ENCODE measurements around the gene SLC22A1.
"Not testable (repeated sequence)": the region's sequence is repeated elsewhere in the genome, so short reads cannot be mapped to it uniquely, and the experiment has no call there.

GRCh38 chr6:160090442-160091239 is 31.0 kb upstream of the SLC22A1 start:
- TF ChIP-seq CTCF (IDR thresholded peaks at IDR 0.05; ENCODE audit: low read depth, low read length); EZH2phosphoT487 (IDR thresholded peaks at IDR 0.05; ENCODE audit: low read depth): not testable (repeated sequence)
